Stimulated activated naive B cell treated with anti-CD40 and anti-IgM and Interleukin-4, amounts not matched to agents 10 μg/mL and 1 μg/mL and 100 μg/mL, for 72 hours (primary cell): ENCODE measurements around the gene NFX1.
"Not testable (repeated sequence)": the region's sequence is repeated elsewhere in the genome, so short reads cannot be mapped to it uniquely, and the experiment has no call there.

Source experiments
- ATAC-seq, 2 donors: fragments of 150-1000 bp; cut with Tn5 transposase; replicated peaks; 2 replicates each; pipeline ENCODE4 v1.10.0; 2021; ENCODE audit warnings: moderate library complexity in 1 of 2
- DNase-seq: peaks from one replicate; pipeline ENCODE4 v3.0.0; 2021
- H3K27ac Mint-ChIP-seq: one replicate; pipeline ENCODE4 v1.8.0; 2022; ENCODE audit warnings: mild to moderate bottlenecking, mixed read lengths
- H3K27me3 Mint-ChIP-seq, 2 donors: one replicate each; pipeline ENCODE4 v1.8.0; 2022; ENCODE audit warnings: mixed read lengths in 2 of 2
- H3K36me3 Mint-ChIP-seq, 2 donors: one replicate each; pipeline ENCODE4 v1.8.0; 2022; ENCODE audit warnings: mixed read lengths in 2 of 2, mild to moderate bottlenecking in 1 of 2
- H3K4me1 Mint-ChIP-seq, 2 donors: one replicate each; pipeline ENCODE4 v1.8.0; 2022; ENCODE audit warnings: mixed read lengths in 2 of 2, mild to moderate bottlenecking in 1 of 2
- H3K4me3 Mint-ChIP-seq, 2 donors: one replicate each; pipeline ENCODE4 v1.8.0; 2022; ENCODE audit warnings: mild to moderate bottlenecking in 2 of 2, mixed read lengths in 2 of 2, moderate library complexity in 1 of 2
- H3K9me3 Mint-ChIP-seq, 2 donors: one replicate each; pipeline ENCODE4 v1.8.0; 2022; ENCODE audit warnings: mixed read lengths in 2 of 2, mild to moderate bottlenecking in 1 of 2

NFX1 gene

DNA sequence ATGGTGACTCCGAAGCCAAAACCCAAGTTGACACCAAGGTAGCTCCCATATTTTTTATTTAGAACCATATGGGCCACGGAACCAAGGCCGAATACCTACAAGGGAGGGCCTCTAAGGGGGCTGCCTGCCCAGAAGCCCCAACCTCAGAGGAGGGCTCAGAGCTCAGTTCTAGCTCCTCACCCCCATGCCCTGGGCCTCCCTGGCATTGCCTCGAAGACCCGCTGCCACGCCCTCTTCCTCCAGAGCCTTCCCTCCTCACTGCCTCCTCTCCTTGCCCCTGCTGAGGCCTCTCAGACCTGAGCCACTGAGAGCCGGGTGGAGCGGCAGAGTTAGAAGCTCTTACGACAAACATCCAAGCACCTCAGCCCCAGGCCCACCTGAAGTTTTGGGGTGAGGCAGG is 96.7 kb downstream of the NFX1 start:
- H3K27ac Mint-ChIP-seq, H3K4me1 Mint-ChIP-seq, H3K9me3 Mint-ChIP-seq, ATAC-seq, H3K36me3 Mint-ChIP-seq, H3K4me3 Mint-ChIP-seq, DNase-seq: not testable (repeated sequence)
- H3K27me3 Mint-ChIP-seq = peaks cover 8 to 15% of the 10 kb centered on the region in 2 donors

DNA sequence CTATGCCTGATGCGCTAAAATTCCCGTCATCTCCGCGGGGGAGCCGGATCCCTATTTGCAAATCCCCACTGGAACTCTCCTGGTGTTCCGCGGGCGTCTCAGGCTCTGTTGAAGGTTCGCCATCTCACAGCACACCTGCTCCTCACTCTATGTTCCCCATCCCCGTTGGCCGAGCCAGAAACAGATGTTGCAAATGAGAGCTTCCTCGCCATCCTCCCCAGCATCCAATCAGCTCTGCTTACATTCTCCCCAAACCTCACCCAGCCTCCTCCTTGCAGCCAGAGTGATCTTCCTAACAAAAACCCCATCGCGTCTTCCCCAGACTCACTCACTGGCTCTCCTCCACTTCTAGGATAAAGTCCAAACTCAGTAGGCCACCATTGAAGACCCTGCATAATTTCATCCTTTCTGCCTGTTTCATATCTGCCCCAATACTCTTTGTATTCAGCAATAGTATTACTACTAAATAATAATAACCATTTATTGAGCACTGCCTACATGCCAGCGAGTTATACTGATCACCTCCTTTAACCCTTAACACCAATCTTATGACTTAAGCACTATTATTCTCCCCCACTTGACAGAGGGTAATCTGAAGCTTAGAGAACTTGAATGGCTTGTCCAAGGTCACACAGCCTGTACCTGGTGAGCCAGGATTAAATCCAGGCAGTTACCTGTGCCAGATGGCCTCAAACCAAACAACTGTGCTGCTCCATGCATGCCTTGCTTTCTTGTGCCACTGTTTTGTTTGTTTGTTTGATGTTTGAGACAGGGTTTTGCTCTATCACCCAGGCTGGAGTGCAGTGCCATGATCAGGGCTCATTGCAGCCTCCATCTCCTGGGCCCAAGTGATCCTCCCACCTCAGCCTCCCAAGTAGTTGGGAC is 98.0 kb downstream of the NFX1 start:
- no peak for ATAC-seq
- Mint-ChIP-seq H3K36me3 (no peaks in the 10 kb centered on the region), H3K4me3 (no peak overlapping the region), H3K4me1 (no peaks in the 10 kb centered on the region), H3K27ac (no peak overlapping the region), H3K9me3 (no peaks in the 10 kb centered on the region), H3K27me3 (peaks cover 8 to 15% of the 10 kb centered on the region in 2 donors)
- no peak for DNase-seq

GRCh38 chr9:33391111-33391771 is 100.9 kb downstream of the NFX1 start:
- not testable (repeated sequence) for H3K36me3 Mint-ChIP-seq, H3K4me3 Mint-ChIP-seq, ATAC-seq, H3K9me3 Mint-ChIP-seq, H3K27ac Mint-ChIP-seq, DNase-seq, H3K4me1 Mint-ChIP-seq
- peaks cover 8 to 22% of the 10 kb centered on the region in 2 donors for H3K27me3 Mint-ChIP-seq

DNA sequence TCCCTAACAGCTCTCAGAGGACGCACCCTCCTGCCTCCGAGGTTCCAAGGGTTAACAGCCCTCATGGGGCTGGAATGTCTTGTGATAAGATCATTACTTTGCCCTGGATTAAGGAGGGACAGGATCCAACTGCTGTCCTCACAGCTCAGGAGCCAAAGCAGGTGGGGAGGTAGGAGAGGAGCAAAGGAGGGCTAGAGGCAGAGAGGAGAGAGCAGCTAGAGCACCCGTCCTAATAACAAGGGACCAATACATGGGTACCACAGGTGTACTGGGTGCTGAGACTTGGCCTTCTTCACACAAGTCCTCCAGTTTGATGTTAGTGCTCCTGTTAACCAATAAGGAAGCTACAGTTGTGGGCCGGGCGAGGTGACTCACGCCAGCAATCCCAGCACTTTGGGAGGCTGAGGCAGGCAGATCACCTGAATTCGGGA is 102.3 kb downstream of the NFX1 start:
- not testable (repeated sequence) for H3K4me1 Mint-ChIP-seq, DNase-seq, H3K27ac Mint-ChIP-seq, ATAC-seq, H3K9me3 Mint-ChIP-seq, H3K36me3 Mint-ChIP-seq, H3K4me3 Mint-ChIP-seq
- peaks cover 8 to 20% of the 10 kb centered on the region in 2 donors for H3K27me3 Mint-ChIP-seq

GRCh38 chr9:33393581-33393980 is 103.3 kb downstream of the NFX1 start:
- H3K4me1 Mint-ChIP-seq = no peaks in the 10 kb centered on the region
- no peak overlapping the region for H3K27ac Mint-ChIP-seq
- no peaks in the 10 kb centered on the region for H3K36me3 Mint-ChIP-seq
- H3K9me3 Mint-ChIP-seq = no peaks in the 10 kb centered on the region
- ATAC-seq (no peak), DNase-seq (no peak)
- no peak overlapping the region for H3K4me3 Mint-ChIP-seq
- peaks cover 8 to 12% of the 10 kb centered on the region in 2 donors for H3K27me3 Mint-ChIP-seq

- ATAC-seq, DNase-seq, H3K36me3 Mint-ChIP-seq, H3K4me3 Mint-ChIP-seq, H3K4me1 Mint-ChIP-seq, H3K9me3 Mint-ChIP-seq, H3K27ac Mint-ChIP-seq: not testable (repeated sequence)
- H3K27me3 Mint-ChIP-seq = peaks cover 8 to 12% of the 10 kb centered on the region in 2 donors
These were observed 103.7 kb downstream of the NFX1 start for GRCh38 chr9:33393986-33394385.

- not testable (repeated sequence) for ATAC-seq, H3K9me3 Mint-ChIP-seq, H3K36me3 Mint-ChIP-seq, H3K4me3 Mint-ChIP-seq, H3K27ac Mint-ChIP-seq, H3K4me1 Mint-ChIP-seq, DNase-seq
- peaks cover 9 to 13% of the 10 kb centered on the region in 2 donors for H3K27me3 Mint-ChIP-seq
These were observed 105.0 kb downstream of the NFX1 start for GRCh38 chr9:33395159-33395879.

DNA sequence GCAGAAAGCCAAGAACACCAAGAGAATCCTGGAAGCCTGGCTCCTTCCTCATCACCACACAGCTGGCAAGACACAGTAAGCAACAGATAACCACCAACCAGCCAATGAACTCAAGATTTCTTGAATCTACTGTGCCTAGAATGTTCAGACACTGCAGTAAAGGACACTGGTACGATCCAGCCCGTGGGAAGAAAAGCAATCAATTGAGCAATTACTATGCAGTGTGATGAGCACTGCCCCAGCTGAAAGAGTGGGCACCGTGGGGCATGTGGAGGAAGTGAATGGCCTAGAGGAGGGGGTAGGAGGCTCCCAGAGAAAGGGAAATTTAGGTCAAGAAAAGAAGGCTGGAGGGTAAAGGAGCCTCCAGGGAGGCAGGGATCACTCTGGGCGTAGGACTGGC is 107.5 kb downstream of the NFX1 start:
- not testable (repeated sequence) for H3K27ac Mint-ChIP-seq, H3K36me3 Mint-ChIP-seq, H3K4me3 Mint-ChIP-seq, H3K4me1 Mint-ChIP-seq, ATAC-seq, DNase-seq, H3K9me3 Mint-ChIP-seq
- peaks cover 7 to 18% of the 10 kb centered on the region in 2 donors for H3K27me3 Mint-ChIP-seq

- H3K27ac Mint-ChIP-seq, DNase-seq: not testable (repeated sequence)
These were observed 108.7 kb downstream of the NFX1 start for GRCh38 chr9:33399047-33399446.

DNA sequence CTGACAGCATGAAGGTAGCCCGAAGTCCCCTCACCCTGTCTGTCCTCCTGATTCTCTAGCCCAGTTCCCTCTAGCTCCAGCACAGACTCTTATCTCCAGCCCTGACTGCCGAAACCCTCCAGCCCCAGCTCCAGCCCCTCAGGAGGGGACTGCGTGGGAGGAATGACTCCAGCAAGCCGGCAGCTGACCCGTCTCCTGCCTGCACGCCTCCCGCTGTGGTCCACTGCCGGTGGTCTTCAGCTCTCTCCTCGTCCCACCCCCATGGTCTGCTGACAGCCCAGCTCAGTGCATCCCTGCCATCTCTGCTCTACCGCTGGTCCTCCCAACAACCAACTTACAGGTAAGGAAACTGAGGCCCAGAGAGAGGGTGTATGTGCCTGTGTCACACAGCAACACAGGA is 111.5 kb downstream of the NFX1 start:
- H3K4me3 Mint-ChIP-seq, H3K4me1 Mint-ChIP-seq, H3K9me3 Mint-ChIP-seq, DNase-seq, H3K27ac Mint-ChIP-seq, H3K36me3 Mint-ChIP-seq, ATAC-seq: not testable (repeated sequence)
- H3K27me3 Mint-ChIP-seq = peaks cover 18 to 22% of the 10 kb centered on the region in 2 donors

More at GRCh38 chr9:33399047-33399446, 108.7 kb downstream of the NFX1 start:
- not testable (repeated sequence) for ATAC-seq, H3K9me3 Mint-ChIP-seq, H3K4me3 Mint-ChIP-seq, H3K4me1 Mint-ChIP-seq, H3K36me3 Mint-ChIP-seq
- peaks cover 10 to 16% of the 10 kb centered on the region in 2 donors for H3K27me3 Mint-ChIP-seq

- H3K36me3 Mint-ChIP-seq, DNase-seq, H3K27ac Mint-ChIP-seq, H3K4me3 Mint-ChIP-seq, H3K9me3 Mint-ChIP-seq, ATAC-seq, H3K4me1 Mint-ChIP-seq: not testable (repeated sequence)
- H3K27me3 Mint-ChIP-seq = peaks cover 18 to 22% of the 10 kb centered on the region in 2 donors
These were observed 112.1 kb downstream of the NFX1 start, which contains the start of gene AQP7 for GRCh38 chr9:33402371-33402770. Gene AQP7 (minus strand): TSS chr9:33402568. CDS start chr9:33401262, 1,306 bp downstream.

DNA sequence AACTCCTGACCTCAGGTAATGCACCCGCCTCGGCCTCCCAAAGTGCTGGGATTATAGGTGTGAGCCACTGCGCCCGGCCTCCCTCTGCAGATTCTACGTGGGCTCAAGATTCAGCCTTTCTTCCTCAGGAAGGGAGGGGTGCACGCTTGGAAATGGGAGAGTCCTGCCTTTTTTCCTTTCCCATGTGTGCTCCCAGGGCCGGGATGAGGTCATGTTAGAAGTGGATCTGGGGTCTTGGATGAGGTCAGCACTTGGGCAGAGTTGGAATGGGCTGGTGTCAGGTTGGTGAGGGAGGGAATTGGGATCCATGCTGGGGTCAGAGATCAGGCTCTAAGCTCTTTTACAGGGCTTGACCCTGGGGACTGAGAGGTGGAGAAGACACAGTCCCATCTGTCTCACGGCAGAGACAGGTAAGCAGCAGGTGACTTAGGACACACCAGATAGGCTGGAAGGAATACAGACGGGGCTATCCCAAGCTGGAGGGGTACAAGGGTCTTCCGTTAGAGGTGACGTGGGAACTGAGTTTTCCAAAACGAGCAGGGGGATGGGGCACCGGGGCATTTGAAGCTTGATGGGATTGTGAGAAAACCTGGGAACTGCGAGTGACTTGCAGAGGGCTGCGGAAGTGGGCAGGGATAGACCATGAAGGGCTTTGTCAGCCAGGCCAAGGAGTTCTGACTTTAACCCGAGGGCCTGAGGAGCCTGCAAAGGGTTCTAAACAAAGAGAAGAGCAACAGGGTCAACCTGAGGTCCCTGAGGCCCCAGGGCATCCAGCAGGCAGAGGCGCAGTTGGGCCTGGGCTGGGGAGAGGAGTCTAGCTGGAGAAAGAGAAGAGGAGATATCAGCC is 113.8 kb downstream of the NFX1 start:
- Mint-ChIP-seq H3K4me3 (no peak overlapping the region), H3K27me3 (peaks cover 22 to 23% of the 10 kb centered on the region in 2 donors), H3K36me3 (no peaks in the 10 kb centered on the region), H3K4me1 (no peaks in the 10 kb centered on the region), H3K9me3 (no peaks in the 10 kb centered on the region), H3K27ac (no peak overlapping the region)
- DNase-seq = no peak
- no peak for ATAC-seq

- ATAC-seq = peak in 1 of 2 donors; percentile 16
These were observed 114.6 kb downstream of the NFX1 start for GRCh38 chr9:33404788-33405362.

More at GRCh38 chr9:33404788-33405362, 114.6 kb downstream of the NFX1 start:
- DNase-seq = no peak
- peaks cover 18 to 20% of the 10 kb centered on the region in 2 donors for H3K27me3 Mint-ChIP-seq
- no peaks in the 10 kb centered on the region for H3K9me3 Mint-ChIP-seq
- H3K36me3 Mint-ChIP-seq = no peaks in the 10 kb centered on the region
- peak overlapping the region; percentile 32 for H3K27ac Mint-ChIP-seq
- H3K4me1 Mint-ChIP-seq = no peaks in the 10 kb centered on the region
- no peak overlapping the region for H3K4me3 Mint-ChIP-seq
